GM19452 (cell line): Measurements from ENCODE around the gene EPB41L3.
"Not testable (repeated sequence)": the region's sequence is repeated elsewhere in the genome, so short reads cannot be mapped to it uniquely, and the experiment has no call there.

ENCODE experiments used
- ATAC-seq: cut with Tn5 transposase; IDR thresholded peaks from one replicate; pipeline ENCODE4 v1.9.1; 2021; ENCODE audit not compliant: unreplicated experiment

Gene EPB41L3

DNA sequence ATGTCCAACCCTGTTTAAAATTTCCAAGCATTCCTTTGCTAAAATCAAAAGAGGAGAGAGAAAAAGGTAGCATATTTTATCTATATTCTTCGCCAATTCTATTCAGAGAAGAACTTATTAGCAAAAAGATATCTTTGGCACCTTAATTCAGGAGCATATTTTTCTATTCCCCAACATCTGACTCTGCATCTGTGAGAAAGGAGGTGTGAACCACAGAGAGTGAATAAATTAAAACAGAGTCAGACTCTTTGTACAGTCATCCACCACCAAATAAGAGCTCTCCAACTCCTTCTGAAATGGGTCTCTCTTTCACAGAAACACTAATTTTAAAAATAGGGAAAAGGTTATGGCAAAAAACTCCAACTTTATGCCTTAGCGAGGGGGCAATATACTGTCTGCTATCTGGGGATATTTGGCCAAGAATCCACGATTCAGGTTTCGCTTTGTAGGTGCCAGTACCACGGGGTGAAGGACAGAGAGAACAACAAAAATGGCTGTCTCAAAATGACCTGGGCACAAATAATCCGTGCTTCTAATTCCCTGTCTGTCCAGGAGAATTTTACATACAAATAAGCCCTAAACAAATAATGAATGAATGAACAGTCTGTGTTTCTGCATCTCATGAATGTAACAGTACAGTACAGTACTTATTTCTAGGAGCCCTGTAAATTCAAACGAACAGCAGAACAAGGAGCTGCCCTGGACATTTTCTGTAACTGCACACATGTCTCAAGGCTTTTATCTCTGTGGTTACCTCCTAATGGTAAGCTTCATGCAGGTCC is 43.4 kb downstream of the EPB41L3 start:
- ATAC-seq = no peak

DNA sequence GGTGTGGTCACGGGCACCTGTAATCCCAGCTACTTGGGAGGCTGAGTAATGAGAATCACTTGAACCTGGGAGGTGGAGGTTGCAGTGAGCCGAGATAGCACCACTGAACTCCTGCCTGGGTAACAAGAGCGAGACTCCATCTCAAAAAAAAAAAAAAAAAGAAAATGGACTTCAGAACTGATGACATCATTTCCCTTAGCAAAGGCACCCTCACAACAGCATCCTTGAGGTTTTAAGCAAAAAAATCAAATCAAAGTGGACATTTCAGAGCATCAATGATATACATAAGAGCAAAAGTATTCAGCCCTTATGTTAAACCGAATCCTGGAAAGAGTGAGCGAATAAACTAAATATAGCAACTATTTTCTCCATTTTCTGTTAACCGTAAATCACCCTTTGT is 45.3 kb downstream of the EPB41L3 start:
- no peak for ATAC-seq

DNA sequence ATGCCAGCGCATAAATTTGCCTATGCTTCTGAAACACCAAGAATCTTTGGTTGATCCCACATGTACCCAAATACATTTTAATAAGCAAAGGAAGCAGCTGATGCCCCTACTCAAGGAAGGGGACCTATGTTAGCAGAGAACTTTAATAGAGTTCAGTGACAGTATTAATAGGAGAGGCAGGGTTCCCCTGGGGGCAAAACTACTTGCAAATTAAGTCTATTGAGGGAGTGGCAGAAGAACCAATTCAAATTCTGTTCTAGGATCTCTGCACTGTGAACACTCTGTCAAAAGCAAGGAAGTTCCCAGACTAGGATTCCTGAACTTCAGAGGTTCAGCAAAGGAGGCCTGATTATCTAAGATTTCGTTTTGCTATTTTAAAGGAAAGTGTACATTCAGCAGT is 47.5 kb downstream of the EPB41L3 start:
- ATAC-seq = no peak

DNA sequence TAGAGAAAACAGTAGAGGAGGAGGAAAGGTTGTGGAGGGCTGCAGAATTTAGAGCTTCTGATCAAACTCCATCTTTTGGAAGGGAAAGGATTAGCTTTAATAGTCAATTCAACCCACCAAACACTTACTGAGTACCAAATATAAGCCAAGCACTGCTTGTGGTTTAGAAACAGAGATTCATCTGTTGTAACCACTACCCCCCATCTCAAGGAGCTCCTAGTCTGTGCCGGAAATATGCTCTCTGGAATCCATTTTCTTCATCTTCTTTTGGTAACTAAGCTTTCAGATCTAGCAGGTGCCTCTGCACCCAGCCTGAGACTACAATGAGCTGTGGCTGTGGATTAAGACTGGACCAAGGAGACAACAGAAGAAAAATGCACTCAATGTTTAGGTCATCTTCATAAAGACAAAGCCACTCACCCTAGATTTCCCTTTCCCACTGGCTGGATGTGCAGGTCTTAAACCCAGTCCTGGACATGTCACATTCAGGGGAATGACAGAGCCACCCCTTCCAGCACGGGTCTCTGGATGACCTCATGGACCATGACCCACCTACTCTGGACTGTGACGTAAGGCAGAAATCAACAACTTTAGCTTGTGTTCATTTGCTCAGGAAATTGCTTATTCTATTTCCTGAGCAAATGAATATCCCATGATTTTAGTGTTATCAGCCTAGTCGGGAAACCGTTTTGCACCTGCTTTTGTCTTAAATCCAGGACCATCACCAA is 52.9 kb downstream of the EPB41L3 start:
- ATAC-seq = no peak

DNA sequence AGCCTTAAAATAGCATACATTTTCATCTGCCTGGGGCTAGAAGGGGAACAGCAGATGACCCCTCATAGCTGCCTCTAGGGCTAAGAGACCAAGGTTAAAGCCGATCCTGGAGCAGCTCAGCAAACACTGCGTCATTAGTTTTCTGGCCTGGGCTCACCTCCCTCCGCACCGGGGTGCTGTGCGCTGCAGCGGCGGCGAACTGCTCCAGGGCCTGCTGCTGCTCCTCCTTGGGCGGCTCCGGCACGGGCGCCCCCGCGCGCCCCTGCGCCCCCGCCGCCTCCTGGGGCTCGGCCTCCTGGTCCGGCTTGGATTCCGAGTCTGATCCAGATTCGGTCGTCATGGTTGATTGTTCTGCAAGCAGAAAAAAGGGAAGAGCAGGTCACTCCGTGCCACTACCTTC is 55.0 kb downstream of the EPB41L3 start:
- ATAC-seq = no peak

DNA sequence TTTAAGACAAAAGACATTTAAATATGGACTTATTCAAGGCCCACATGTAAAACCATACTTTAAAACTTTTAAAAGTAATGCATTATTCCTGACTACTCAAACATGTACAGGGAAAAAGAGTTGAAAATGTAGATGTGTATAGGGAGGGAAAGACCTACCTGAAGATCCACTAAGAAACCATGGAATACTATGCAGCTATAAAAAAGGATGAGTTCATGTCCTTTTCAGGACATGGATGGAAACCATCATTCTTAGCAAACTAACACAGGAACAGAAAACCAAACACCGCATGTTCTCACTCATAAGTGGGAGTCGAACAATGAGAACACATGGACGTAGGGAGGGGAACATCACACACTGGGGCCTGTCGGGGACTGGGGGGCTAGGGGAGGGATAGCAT is 55.8 kb downstream of the EPB41L3 start:
- ATAC-seq = not testable (repeated sequence)

DNA sequence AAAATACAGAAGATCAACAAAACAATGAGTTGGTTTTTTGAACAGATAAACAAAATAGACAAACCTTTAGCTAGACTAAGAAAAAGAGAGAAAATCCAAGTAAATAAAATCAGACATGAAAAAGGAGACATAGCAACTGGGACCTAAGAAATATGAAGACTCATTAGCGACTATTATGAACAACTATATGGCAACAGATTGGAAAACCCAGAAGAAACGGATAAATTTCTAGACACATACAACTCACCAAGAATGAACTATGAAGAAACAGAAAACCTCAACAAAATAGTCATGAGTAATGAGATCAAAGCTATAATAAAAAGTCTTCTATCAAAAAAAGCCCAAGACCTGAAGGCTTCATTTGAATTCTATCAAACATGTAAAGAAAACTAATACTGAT is 59.3 kb downstream of the EPB41L3 start:
- ATAC-seq = no peak

DNA sequence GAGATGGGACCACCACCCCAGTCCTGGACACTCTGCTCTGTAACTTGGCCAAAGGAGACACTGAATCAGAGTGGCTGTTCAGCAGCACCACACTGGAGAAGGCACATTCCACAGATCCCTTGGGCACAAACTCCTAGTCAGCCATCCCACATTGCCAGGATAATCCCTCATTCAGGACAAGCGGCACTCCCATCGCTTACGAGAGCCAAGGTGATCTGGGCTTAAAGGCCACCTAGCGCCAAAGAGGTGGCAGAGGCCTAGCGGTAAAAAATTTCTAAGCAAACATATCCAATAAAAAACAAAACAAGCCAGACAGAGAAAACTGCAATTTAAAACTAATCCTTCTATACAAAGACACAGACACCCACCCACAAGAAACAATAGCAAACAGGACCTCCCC is 62.2 kb downstream of the EPB41L3 start:
- ATAC-seq = no peak

DNA sequence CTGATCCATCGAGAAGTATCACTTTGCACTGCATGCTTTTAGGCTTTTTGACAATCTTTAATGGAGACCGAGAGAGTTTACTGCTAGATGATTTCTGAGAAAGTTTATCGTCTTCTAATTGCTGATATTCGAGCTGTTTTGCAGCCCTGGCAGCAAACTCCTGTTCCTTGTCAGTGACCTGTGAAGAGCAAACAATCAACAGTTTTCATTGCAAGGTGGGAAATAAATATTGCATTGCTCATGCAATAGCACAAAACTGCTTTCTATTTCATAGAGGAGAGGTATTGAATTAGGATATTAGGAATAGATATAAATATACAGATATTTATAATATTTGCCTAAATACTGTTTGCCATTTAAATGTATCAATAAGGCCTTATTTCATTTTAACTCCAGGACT is 65.5 kb downstream of the EPB41L3 start:
- ATAC-seq = no peak

DNA sequence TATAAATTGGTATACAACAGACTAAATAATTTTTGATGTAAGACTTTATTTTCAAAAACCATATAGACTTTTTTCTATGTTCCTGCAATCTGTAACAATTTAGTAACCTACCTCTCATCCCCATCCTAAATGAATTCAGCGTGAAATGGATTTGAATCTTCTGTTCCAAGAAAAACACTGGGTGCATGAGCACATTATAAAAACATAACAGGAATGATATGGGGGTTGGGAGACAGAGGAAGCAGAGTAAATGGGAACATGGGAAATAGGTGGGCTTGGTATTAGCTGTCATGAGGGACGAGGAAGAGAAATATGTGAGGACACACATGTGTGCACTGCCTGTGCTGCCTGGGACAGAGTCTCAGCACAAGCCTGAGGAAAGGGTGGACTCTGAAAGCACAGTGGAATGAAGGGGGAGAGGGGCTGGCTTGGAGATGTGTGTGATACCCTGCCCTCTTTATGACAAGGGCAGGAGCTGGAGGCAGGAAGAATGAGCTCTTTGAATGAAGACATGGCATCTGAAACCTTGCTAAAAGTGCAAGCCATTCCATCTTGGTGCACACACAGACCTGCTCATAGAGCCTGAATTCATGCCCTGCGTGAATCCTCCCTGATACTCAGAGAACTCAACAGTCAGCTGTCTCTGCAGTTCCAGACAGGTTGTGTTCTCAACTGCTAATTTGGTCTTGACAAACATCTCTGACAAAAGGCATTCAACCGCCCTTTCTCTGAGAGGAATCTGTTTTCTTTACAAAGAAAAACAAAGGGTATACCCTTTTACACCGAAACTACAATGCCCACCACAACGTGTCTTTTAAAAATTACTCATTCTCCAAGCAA is 66.6 kb downstream of the EPB41L3 start:
- ATAC-seq = no peak

DNA sequence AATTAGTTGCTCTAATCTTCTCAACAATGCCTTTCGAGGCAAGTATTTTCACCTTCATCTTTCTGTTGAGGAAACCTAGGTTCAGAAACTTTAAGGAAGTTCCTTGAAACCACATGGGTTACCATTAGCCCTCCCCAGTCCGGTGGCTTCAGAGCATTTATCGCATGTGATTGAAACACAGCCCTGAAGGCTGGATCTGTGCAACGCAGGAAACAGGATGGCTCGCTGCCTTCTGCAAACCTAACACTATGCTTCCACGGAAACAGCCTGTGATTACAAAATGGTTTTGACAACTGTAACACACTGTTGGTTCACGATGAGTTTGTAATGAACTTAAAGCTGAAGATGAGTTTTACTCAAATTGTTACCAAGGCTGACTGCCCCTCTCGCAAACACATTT is 68.5 kb downstream of the EPB41L3 start:
- ATAC-seq = no peak

DNA sequence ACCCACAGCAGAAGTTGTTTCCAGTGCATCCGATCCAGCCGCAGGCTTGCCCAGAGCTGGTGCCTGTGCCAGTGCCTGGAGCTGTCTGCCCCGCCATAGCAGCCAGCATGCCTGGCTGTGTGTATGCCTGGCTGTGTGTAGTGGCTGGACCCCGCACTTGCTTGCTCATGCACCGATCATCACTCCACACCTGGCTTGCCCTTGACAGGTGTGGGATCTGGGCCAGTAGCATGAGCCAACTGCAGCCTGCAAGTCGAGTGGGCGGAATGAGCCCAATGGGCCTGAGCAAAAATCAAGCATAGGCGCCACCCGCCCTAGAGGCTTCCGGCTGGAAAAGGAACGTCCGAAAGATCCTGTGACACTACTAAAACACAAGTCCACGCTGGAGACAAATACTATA is 74.5 kb downstream of the EPB41L3 start:
- ATAC-seq = no peak

DNA sequence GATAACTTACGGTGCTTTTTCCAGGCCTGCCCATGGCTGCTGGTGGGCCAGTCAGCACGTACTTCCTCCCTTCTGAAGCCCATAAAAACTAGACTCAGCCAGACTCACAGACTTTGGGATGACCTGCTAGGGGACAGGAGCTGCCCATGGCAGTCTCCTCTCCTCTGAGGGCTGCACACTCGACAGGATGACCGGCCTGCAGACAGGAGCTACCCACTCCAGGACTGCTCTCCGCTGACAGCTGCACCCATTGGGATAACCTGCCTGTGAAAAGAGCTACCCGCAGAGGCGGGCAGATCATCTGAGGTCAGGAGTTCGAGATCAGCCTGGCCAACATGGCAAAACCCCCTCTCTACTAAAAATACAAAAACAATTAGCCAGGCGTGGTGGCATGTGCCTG is 75.4 kb downstream of the EPB41L3 start:
- no peak for ATAC-seq

DNA sequence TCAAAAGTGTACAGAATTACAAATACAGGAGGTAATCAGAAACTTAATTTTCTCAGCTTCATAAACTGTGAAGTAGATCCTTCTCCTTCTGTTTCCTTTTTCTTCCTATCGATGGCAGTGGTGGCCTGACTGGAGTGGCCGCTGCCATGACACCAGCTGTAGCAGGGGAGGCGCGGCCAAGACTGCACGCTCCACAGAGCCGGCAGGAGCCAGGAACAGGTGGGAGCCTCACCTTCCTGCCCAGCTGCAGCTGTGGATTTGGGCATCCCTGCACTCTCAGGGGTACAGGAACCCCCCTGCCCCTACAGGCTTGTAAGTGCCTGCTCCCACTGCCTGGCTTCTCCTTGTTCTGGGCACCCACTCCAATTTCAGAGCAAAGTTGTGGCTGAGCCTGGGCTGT is 76.1 kb downstream of the EPB41L3 start:
- no peak for ATAC-seq

DNA sequence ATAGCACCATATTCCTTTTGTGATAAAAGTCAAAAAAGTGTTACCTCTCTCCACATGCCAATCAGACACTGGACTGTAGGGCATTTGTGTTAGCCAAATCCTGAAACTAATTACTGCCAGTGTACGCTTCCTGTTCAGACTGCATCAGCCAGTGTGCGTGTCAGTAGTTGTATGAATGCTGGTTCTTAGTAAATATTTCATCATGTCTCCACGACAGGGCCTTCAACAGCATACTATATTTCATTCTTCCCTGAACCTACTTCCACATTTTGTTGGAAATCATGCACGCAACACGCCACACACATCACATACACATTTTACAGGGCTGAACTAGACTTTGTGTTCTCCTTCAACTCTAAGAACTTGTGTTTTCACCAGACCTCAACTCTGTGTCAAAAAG is 77.5 kb downstream of the EPB41L3 start:
- ATAC-seq = no peak

DNA sequence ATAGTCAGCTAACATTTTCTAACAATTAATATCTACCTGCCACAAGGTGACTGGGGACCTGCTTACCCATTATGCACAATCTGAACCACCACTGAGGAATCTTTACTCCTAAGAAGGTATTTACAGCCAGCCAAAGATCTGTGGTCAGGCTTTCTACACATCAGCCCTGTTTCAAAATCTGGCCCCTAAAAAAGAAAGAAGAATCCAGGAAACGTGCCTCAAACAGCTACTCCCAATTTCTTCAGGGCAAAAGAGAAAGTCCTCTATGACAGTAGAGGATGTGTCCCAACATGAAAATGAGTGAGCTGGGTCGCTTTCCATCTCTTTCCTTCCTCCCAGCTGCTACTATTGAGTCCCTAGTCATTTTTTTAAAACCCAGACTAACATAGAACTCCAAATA is 79.5 kb downstream of the EPB41L3 start:
- ATAC-seq = no peak

DNA sequence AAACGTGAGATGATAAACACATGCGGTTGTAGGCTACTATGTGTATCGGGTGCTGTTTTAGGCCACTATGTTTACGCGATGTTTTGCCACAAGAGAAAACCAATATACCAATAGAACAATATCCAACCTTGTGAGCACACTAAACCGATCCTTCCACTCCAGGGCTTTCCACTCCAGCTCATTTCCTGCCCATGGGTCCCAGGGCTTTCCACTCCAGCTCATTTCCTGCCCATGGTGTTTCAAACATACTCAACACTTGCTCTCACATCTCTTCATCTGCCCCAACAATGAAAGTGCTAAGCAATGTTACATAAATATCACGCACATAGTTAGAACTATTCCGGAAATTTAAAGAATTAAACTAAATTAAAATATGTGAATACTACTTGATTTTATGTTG is 80.0 kb downstream of the EPB41L3 start:
- no peak for ATAC-seq

DNA sequence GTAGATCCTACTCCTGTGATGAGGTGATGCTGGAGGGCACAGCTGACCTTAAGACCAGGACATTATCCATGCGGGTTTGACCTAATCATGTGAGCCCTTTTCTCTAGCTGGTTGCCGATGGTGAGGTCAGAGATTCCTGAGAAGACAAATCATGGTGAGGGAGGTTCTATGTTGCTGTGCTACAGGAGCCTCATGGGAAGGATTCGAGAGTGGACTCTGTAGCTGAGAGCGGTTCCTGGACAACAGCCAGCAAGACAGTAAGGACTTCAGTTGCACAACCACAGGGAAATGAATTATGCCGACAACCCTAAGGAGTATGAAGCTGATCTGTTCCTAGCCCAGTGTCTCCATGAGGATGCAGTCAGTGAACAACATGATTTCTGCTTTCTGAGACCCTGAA is 80.4 kb downstream of the EPB41L3 start:
- ATAC-seq = no peak

DNA sequence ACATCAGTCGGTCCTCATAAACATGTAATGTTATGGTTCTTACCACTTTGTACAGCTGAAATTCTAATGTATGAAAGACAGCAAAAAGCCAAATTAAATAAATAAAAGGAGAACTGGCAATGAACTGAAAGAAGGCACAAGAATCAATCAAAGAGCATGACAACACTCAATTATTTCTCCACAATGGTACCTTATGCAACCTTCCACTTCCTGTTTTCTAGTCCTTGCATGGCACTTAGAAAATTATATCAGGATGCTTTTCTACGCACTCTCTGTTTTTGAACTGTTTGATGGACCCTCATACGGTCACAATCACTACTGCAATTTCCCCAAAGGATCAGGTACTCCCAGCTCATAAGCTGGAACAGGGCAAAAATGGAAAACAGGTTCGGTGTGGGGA is 81.6 kb downstream of the EPB41L3 start:
- no peak for ATAC-seq

DNA sequence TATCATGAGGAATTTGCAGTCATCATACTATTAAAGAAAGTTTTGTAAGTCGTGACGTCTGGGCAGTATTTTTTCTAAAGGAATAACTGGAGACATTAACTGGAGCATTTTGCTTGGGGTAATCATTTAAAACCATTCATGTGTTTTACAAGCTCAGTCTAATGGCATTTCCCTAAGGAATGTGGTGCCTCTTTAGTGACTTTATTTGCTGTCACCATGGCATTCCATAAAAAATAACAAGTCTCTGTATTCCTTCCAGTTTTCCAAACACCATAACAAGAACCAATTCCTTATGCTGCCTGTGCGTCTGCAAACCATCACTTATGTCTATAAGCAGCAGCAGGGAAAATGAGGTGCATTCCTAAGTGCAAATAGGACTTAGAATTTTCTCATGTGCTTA is 82.8 kb downstream of the EPB41L3 start:
- no peak for ATAC-seq

DNA sequence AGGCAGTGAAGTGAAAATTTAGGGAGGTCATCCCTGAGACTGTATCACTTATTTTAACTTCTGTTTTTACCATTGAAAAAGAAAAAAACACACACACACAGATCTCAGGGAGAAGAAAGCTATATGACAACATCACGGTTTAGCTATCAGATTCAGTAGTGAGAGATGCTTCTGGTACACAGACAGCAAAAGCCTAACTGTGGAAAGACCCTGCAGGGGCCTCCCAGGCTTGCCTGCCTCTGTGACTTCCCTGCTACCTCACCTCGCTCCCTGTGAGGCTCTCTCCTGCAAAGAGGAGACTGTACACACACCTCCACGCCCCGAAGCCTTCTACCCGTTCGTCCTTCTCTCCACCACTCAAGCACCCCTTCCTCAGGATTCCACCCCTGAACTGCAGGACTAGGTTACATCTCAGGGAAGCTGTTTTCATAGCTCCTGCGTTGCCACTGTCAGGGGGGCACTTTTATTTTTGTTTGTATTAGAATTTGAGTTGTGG is 86.3 kb downstream of the EPB41L3 start:
- no peak for ATAC-seq
